NCI-H69 (cell line): Measurements from ENCODE around the gene DGKD.
A peak's percentile ranks its signal among the peaks of the same experiment; 100 is the strongest.

ENCODE experiments used
- DNase-seq: peaks from one replicate; lab custom pipeline; 2025; lab: John Stamatoyannopoulos, UW

Gene DGKD

DNA sequence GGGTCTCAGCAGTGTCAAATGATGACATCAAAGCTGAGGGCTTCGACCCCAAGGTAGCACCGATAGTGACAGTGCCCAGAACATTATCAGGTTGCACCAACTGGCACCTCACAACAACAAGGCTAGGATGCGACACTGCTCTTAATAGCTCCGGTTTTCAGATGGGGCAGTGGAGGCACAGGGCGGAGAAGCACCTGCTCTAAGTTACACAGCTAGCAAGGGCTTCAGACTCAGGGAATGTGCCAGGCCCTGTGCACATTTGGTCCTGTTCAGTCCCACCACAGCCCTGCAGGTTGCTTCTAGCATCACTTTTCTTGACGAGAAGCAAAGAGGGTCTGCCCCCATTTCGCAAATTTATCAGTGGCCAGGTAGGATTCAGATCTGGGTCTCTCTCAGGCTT lies 74.1 kb downstream of the DGKD start:
- no peak for DNase-seq

DNA sequence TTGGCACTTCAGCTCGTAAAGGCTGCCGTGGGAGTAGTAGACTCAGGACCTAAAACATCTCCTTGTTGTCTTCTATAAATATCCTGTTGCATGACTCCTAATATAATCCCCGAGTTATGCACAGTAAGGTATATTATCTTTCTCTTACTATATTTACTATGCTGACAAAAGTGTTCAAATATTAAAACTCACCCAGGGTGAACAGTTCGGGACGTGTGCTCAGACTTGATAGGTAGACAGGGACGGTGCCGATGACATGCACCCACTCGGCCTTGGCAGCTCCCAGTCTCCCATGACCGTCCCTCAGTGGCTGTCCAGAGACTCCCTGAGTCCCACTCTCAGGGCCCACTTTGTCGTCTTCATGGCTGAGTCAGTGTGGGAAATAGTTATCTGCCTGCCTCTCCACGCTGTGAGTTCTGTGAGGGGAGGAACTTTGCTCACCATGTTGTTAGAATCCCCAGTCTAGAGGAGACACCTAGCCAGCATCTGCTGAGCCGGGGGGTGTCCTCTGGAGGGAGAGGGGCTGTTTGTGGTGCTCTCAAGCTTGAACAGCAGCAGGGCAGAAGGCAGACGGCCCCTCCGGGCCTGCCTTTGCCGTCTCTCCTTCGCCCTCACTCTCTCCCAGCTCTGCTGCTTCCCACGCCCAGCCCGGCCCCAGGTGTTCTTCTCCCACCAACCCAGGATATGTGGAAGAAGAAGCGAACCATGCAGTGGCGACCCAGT lies 75.0 kb downstream of the DGKD start:
- no peak for DNase-seq

DNA sequence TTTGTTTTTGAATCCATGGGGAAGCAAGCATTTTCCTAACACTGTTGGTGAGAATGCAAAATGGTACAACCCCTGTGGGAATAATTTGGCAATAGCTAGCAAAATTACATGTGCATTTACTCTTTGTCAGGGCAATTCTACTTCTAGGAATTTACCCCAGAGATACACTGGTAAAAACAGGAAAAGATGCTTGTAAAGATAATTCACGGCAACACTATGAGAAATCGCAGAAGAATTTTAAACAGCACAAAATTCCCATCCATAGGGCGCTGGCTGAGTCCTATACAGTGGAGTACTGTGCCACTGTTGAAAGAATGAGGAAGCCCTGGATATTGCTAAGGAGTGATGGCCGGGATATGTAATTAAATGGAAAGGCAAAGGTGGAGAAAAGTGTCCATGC lies 75.8 kb downstream of the DGKD start:
- DNase-seq = no peak

DNA sequence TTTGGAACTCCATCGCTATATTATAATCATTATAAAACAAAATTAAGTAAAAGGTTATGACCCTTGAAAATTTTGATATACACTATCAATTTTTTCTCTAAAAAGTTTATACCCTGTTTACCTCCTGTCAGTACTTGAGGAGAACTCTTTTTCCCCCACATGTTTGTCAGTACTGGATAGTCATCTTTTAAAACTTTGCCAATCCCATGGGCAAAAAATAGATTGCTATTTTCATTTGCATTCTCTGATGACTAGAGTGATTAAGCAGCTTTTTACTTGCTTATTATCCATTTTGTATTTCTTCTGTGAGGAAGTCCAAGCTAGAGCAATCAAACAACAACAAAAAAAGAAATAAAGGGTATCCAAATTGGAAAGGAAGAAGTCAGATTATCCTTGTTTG lies 76.4 kb downstream of the DGKD start:
- no peak for DNase-seq

DNA sequence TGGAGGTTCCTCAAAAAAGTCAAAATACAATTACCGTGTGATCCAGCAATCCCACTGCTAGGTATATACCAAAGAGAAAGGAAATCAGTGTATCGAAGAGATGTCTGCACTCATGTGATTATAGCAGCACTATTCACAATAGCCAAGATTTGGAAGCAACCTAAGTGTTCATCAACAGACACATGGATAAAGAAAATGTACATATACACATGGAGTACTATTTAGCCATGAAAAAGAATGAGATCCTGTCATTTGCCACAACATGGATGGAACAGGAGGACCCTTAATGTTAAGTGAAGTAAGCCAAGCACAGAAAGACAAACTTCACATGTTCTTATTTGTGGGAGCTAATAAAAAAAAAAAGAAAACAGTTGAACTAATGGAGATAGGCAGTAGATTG lies 78.7 kb downstream of the DGKD start:
- DNase-seq = no peak

DNA sequence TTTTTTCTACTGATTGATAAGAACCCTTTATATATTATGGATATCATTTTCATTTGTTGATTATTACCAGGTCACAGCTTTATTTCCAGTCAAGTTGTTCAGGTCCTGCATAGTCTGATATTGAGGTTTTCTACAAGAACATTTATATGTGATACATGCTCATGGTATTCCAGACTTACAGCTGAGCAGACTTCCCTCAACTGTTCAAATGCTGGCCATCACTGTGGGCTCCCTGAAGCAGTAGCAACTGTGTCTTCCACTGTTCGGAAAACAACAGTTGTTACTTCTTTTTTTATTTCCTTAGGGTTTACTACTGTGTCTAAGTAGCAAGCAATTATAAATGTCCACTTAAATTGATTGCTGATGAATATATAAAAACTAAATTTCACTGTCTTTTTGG lies 79.5 kb downstream of the DGKD start:
- no peak for DNase-seq

DNA sequence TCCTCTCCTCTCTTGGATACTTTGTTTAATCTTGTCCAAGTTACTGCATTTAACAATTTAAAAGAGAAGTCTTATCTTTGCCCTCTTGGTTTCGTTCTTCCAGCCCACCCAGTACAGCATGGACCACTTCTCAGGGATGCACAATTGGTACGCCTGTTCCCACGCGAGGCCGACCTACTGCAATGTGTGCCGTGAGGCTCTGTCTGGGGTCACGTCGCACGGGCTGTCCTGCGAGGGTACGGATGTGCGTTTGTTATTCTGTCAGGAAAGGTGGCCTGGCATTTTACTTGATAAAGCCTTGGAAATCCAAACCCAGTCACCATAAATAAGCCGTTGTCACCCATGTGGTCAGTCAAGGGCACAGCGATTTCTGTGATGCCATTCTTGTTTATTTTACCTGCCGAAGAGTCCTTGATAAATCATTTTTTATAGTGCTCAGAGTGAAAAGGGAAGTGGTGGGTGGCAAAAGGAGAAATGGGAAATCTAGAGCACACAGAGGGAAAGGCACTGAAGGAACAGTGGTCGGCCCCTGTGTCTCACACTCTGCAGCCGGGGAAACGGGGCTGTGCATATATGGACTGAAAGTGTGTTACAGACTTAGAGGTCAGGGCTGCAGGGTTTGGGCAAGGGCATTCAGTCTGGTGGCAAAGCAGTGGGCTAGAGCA lies 80.5 kb downstream of the DGKD start:
- no peak for DNase-seq

DNA sequence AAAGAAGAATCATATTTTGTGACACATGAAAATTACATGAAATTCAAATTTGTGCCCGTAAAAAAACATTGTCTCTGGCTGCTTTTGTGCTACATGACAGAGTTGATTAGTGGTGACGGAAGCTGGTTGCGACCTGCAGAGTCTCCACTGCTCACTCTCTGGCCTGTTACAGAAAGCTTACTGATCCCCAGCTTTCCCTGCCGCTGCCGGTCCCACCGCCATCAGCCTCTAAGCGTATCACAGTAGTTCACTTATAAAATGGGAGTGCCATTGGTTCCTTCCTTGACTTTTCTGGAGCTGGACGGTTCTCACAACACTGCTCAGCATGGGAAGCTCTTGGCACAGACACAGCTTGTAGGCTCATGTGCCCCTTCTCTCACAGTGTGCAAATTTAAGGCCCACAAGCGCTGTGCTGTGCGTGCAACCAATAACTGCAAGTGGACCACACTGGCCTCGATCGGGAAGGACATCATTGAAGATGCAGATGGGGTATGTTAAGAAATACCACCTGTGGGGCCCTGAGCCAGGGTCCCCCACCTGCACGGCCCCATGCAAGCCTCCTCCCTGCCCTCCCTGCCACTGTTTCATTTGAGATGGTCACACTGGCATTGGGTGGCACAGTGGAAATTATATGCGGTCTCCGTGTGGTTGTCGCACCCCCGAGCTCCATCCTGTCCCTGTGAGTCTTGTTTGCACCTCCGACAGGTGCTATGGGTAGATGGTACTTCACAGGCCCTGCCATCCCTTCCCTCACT lies 81.3 kb downstream of the DGKD start:
- DNase-seq = no peak

DNA sequence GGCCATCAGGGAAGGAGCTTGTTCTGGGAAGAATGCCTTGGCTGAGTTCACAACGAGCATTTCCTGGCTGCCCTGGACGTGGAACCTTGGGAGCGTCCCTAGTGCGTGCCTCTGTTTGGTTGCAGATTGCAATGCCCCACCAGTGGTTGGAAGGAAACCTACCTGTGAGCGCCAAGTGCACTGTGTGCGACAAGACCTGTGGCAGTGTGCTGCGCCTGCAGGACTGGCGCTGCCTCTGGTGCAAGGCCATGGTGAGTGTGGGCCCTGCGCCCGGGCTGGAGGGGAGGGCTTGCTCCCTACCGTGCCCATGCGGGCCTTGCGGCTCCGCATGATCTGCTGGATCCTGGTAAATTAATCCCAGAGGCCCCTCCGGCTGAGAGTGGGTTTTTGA lies 81.9 kb downstream of the DGKD start:
- DNase-seq = no peak

DNA sequence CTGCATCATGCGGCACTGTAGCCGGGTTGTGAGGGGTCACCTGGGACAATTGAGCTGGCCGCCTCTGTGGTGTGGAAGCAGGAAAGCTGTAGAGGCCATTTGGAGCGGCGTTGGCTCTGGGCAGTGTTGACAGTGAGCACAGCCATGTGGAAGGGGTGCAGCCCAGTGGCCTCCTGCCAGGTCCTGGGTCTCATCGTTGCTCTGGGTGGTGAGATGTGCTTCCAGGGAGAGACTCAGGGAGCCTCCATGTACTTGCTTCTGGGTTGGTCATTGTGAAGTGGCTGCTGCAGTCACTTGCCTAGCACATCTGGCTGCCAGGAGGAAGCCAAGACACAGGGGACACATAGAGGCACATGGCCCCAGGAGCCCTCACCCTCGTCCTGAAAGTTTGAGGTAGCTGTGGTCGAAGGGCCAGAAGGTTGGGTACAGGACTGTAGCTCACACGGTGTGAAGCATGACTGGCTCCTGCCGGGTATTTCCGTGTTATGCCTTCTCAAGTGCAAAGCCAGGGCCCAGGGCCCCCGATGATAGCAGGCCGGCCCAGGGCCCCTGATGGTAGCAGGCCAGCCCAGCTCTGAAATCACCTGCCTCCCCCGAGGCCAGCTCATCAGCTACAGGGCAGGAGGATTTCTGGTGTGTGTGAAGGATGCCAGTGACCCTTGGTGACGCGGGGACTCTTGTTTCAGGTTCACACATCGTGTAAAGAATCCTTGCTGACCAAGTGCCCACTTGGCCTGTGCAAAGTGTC lies 82.6 kb downstream of the DGKD start:
- no peak for DNase-seq

DNA sequence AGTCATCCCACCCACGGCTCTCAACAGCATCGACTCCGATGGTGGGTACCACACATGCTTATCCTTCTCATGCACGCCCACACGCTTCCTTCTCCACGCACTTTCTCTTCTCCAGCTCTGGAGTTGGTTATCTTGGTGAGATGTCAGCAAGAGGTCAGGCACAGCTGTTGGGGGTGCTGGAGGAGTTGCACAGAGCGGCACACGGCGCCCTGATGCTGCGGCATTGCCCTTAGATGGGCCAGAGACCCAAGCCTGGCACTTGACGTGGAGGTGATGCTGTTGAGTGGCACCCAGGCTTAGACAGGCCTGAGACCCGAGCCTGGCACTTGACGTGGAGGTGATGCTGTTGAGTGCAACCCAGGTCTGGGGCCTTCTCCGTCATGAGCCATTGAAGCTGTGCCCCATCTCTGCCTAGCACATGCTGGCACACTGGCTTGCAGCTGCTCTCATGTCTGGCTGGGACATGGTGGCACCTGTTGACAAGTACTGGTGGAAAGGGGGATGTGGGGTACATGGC lies 83.2 kb downstream of the DGKD start:
- DNase-seq = no peak

DNA sequence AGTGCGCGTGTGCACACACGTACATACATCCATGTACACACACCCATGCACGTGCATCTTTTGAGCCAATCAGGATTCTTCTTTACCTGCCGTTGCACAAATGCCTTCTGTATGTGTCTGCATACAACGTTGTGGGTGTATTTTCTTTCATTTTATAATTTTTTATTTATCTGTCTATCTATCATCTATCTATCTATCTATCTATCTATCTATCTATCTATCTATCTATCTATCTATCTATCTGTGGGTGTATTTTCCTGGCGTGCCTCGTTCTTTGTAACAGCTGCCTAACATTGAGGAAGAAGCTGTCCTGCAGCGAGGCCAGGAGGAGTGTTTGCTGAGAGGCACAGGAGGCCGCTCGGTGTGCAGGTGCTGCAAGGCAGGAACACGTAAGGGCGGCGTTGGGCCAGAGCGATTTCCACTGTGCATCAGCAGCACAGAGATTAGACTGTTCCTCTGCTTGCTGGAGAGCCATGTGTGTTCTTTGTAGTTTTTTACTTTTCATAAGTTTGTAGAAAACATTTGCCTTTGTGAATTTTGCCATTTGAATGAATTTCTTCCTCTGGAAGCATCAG lies 84.4 kb downstream of the DGKD start:
- DNase-seq = no peak

DNA sequence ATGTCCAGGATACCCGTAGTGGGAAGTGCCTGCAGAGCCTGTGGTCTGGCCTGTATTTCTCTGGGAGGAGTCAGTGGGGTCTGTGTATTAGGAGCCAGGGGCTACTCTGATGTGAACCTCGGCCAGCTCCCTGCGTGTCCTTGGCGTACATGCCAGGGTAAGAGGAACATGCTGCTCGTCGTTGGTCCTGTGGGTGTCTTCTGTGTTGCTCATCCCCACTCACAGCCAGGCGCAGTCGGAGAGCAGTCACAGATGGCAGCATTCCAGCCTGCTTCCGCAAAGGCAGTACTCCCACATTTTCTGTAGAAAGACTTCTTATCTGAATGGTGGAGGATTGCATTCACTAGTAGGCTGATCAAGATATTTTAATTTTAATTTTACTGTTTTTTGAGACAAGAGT lies 84.9 kb downstream of the DGKD start:
- DNase-seq = no peak

DNA sequence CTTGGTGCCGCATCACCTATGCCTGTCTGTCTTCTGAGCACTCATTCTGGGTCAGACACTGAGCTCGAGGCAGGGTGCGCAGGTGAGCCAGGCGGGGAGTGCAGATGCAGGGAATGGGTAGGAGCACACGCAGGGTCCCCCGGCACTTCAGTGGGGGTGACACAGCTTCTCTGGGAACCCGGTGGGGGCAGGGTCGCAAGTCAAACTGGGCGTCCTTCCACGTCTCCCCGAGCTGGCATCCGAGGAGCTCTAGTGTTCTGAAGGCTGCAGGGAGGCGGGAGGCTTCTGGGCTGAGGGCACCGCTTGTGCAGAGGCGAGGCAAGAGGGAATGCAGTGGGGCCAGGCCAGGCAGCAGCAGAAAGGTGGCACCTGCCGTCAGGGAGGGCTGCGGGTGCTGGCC lies 86.0 kb downstream of the DGKD start:
- DNase-seq = no peak

DNA sequence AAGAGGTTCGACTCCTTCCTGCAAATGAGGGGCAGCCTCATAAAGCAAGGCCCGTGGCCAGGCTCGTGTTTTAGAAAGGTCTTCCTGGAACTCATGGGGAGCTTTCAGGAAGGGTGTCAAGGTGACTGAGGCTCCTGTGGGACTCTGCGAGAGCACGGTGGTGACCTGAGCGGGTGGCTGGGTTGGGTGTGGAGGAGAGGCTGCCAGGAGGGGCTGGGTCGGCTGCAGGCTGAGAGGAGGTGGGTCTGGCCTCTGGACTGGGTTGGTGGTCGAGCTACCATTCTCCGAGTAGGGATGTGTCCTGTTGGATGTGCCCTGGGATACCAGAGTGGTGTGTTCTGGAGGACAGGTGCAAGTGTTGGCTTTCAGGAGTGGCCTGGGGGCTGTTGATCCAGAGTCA lies 86.4 kb downstream of the DGKD start:
- DNase-seq = no peak

DNA sequence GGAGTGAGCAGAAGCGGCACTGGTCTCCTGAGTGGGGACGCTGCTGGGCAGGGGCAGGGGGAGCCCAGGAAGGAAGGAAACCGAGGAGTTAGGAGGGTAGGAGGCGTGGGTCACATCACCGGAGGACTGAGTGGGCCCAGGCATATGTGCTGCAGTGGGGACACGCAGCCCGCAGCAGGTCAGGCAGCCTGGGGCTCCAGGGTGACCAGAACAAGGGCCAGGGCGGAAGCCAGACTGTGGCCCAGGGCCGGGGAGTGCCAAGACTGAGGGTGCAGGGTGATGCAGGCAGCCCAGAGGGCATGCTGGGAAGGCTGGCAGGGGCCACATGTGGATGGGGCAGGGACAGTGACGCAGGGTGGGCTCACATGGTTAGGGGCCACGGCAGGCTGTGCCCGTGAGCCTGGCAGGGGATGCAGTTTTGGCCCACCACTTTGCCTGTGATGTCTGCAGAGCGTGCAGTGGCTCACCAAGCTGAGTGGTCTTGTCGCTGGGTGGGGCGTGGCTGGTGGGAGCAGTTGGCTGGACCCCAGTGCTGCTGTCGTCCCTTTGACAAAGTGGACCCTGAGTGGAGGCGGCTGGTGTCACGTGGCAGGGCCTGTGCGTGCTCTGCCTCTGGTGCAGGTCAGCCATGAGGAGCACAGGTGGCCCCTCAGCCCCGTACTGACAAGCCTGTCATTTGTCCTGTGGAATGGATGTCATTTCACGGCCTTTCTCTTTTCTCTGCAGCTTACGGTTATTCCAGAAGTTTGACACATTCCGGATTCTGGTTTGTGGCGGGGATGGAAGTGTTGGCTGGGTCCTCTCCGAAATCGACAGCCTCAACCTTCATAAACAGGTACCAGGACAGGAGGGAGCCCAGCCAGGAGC lies 87.1 kb downstream of the DGKD start:
- DNase-seq = no peak

DNA sequence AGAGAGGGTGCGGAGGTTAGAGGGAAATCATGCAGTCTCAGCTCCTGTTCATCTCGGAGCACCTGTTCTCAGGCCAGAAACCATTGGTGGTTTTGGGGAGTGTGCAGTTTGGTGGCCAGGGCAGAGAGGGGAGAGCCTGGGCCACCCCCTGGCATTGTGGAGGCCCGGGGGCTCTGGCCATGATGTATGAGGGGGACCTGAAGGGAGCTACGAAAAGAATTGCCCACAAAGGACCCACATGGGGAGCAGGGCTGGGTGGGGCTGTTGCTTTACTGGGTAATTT lies 87.7 kb downstream of the DGKD start:
- DNase-seq = no peak

DNA sequence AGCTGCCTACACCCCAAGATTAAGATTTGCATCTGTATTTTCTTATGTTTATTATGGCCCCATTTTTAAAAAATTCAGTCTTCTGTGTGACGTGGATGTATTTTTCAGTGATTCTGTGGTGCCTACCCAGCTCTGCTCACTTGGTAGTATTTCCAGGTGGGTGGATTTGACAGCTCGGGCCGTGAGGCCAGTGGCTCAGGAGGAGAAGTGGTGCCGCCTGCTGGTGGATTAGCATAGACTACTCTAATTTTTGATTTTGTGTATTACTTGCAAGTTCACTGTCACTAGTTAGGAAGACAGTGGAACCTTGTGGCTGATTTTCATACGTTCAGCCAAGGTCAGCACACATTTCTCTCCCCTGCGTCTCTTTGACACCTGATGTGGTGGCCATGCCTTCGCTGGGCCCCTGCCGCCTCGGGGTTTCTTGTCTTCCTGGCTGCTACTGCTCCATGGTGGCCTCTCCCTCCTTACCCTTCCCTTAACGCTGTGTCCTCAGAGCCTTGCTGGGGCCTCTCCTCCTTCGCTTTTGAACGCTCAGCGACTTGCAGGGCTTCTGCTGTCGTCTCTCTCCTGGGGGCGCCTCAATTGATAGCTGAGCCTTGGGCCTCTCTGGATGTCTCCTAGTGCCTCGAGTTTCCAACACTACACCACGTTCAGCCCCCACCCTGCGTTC lies 89.4 kb downstream of the DGKD start:
- DNase-seq = peak; percentile 57

DNA sequence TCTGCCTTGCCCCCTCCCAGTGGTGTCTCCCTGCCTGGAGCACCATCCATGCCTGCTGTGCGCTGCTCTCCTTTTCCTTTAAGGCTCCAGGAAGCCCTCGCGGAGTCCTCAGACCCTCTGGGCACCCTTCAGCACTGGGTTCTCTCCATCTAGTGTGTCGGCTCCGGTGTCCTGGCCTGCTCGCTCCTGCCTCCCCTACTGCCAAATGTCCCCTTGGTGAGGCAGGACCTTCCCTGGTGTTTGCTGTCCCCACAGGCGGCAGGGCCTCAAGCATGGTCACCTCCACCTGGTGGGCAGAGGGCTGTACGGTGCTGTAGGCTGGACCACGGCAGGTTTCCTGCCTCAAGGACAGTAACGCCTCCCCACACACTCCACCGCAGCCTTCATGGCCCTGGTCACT lies 90.2 kb downstream of the DGKD start:
- DNase-seq = no peak

DNA sequence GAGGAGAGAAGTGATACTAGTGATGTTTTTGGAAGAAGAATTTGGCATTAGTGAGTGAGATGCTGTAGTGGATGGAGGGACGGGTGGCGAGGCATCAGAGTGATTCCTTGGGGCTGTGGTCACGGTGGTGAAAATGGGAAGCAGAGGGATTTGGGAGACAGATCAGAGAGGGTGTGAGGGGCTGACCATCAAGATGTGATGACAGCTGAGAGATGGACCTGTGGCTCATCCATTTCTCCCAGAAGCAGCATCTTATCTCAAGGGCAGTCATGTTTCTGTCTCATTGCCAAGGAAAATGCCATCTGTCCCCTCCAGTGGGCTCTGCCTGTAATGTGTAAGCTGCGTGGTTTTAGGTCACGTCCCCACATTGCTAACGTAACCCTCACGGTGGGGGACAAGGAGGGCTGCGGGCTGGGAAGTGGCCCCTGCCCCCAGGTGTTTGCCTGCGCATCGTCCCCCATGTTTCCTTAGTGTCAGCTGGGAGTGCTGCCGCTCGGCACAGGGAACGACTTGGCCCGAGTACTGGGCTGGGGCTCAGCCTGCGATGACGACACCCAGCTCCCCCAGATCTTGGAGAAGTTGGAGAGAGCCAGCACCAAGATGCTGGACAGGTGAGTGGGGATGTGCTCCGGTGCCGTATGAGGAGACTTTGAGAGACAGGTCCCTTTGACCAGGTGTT lies 91.0 kb downstream of the DGKD start:
- DNase-seq = no peak
